Measurements from ENCODE around the gene CCDC137. TPM values are rescaled to one million over a fixed set of nuclear protein-coding genes. Genes with fewer than 3 reads are reported as not detected.

CCDC137 gene
- total RNA-seq, 1 donor from 2014 or later, result 32.1 TPM

DNA sequence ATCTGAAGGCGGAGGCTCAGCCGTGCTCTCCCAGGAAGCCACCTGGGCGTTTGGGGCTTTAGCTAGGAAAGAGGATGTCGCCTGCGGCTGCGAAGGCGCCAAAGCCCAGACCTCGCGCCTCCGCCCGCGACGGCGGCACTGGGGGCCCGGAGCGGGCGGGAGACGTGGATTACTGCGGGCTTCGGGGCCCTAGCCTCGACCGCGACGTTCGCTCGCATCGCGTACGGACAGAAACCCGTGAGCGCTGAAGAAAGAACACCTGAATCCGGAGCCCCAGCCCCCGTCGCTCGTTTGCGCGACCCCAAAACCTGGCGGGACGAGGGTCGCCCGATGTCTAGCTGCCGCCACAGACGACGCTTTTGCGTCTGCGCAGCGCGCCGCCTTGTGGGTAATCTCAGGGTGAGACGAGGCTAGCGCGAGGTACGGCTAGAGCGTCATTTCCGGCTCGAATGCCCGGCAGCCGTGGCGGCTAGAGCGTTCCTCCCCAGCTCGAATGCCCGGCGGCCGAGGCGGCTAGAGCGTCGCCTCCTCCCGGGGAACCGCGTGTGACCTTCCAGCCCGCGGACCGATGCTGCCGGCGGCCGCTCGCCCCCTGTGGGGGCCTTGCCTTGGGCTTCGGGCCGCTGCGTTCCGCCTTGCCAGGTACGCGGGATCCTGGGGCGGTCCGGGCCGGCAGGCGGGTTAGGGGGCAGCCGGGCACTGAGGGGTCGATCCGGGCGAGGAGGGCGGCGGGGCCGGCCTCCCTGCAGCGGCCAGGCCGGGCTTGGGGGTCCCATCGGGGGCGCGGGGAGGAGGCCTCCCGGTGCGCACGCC is 36.6 kb downstream of the CCDC137 start, which contains the start of gene MRPL12:
TSS of gene MRPL12 (plus strand) at position 434 of the 813 bp plus-strand sequence. CDS start at position 569, 135 bp downstream.
- TF ChIP-seq, protein P1, sequence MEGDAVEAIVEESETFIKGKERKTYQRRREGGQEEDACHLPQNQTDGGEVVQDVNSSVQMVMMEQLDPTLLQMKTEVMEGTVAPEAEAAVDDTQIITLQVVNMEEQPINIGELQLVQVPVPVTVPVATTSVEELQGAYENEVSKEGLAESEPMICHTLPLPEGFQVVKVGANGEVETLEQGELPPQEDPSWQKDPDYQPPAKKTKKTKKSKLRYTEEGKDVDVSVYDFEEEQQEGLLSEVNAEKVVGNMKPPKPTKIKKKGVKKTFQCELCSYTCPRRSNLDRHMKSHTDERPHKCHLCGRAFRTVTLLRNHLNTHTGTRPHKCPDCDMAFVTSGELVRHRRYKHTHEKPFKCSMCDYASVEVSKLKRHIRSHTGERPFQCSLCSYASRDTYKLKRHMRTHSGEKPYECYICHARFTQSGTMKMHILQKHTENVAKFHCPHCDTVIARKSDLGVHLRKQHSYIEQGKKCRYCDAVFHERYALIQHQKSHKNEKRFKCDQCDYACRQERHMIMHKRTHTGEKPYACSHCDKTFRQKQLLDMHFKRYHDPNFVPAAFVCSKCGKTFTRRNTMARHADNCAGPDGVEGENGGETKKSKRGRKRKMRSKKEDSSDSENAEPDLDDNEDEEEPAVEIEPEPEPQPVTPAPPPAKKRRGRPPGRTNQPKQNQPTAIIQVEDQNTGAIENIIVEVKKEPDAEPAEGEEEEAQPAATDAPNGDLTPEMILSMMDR (conservative IDR thresholded peaks at IDR 0.05), result peak; percentile 44
- DNase-seq (ENCODE audit: extremely low spot score, unreplicated experiment), result peak; percentile 91
- Mint-ChIP-seq H3K9me3 (no peaks in the 10 kb centered on the region), H3K4me3 (peak within 1 kb of the TSS; percentile 94), H3K27me3 (no peaks in the 10 kb centered on the region), H3K27ac (peak within 1 kb of the TSS; percentile 94), H3K4me1 (ENCODE audit: unreplicated experiment) (peaks cover 4% of the 10 kb centered on the region), H3K36me3 (peaks cover 16% of the 10 kb centered on the region)

DNA sequence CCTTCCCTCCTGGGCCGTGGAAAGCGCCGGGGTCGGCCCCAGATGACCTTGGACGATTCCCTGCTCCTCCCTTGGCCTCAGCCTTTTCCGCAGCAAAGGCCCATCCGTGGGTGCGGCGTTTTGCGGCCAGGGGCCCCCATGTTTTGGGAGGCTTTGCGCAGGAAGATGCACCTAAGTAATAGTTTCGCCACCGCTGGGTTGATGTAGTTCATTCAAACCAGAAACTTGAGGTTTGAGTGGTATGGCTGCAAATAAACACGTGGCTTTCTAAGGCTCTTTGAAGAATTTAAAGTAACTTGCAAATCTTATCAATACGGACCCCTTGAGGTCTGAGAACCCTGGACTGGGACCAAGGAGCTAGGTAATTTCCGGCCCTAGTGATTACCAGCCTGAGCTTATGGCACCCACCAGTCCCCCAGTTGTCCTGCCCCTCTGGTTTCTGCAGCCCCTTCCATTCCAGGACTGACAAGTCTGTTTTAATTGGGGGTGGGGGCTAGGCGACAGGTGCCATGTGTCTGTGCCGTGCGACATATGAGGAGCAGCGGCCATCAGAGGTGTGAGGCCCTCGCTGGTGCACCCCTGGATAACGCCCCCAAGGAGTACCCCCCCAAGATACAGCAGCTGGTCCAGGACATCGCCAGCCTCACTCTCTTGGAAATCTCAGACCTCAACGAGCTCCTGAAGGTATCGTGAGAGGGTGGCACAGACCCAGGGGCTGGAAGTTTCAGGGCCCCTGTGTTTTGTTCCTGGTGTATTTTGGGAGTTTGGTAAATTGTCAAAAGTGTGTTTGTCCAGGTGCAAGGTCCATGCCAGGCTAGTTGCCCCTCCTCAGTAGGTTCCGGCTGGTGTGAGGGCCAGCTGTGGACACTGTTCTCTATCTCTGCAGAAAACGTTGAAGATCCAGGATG is 37.5 kb downstream of the CCDC137 start:
- Mint-ChIP-seq H3K36me3 (peaks cover 10% of the 10 kb centered on the region), H3K4me3 (peak overlapping the region; percentile 85), H3K9me3 (no peaks in the 10 kb centered on the region), H3K27ac (peak overlapping the region; percentile 69), H3K4me1 (ENCODE audit: unreplicated experiment) (peaks cover 4% of the 10 kb centered on the region), H3K27me3 (no peaks in the 10 kb centered on the region)
- TF ChIP-seq, protein P1 (conservative IDR thresholded peaks at IDR 0.05), result no peak
- DNase-seq (ENCODE audit: extremely low spot score, unreplicated experiment), result no peak

DNA sequence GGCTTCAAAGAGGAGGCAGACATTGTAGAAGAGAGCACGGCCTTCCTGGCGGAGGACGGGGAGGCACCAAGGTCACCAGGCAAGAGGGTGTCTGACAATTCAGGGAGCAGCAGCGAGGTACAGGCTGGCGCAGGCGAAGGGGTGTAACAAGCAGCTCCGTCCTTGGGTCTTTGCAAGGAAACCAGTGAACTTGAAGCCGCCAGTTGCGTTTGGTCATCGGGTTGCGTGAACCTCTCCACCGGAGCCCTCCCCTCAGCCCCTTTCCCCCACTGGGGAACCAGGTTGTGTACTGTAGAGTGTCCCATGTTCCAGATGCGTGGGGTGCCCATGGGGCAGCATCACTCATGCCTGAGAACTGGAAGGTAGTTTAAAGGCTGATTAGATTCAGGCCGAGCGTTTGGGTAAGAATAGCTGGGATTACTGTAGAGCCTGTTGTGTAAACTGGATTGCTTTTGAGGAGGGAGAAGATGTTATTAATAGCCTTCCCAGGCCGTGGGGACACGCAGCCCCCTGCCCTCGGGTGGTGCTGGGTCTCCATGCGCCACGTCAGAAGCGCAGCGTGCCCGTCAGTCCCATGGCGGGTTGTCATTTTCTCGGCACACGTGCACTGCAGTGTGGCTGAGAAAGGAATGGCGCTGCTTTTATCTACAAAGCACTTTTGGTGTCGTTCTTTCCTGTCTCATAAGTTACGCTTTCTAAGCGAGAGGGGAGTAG is 39.1 kb downstream of the CCDC137 start:
- TF ChIP-seq, protein P1 (conservative IDR thresholded peaks at IDR 0.05), result no peak
- H3K4me3 Mint-ChIP-seq, result peak overlapping the region; percentile 67
- peaks cover 5% of the 10 kb centered on the region for H3K27me3 Mint-ChIP-seq
- H3K36me3 Mint-ChIP-seq, result peaks cover 8% of the 10 kb centered on the region
- peak overlapping the region; percentile 56 for H3K27ac Mint-ChIP-seq
- peaks cover 5% of the 10 kb centered on the region for H3K4me1 Mint-ChIP-seq (ENCODE audit: unreplicated experiment)
- H3K9me3 Mint-ChIP-seq, result no peaks in the 10 kb centered on the region
- no peak for DNase-seq (ENCODE audit: extremely low spot score, unreplicated experiment)

DNA sequence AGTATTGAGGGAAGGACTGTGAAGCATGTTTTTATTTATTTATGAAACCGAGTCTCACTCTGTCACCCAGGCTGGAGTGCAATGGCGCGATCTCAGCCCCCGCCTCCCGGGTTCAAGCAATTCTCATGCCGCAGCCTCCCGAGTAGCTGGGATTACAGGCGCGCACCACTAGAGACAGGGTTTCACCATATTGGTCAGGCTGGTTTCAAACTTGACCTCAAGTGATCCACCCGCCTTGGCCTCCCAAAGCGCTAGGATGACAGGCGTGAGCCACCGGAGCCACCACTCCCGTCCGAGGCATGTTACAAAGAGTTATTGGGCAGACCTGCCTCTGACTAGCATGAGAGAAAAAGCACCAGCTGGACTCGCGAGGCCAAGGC is 39.7 kb downstream of the CCDC137 start:
- DNase-seq (ENCODE audit: extremely low spot score, unreplicated experiment), result no peak
- Mint-ChIP-seq H3K27me3 (peaks cover 8% of the 10 kb centered on the region), H3K4me3 (peak overlapping the region; percentile 67), H3K9me3 (no peaks in the 10 kb centered on the region), H3K27ac (peak overlapping the region; percentile 56), H3K4me1 (ENCODE audit: unreplicated experiment) (peaks cover 9% of the 10 kb centered on the region), H3K36me3 (peaks cover 8% of the 10 kb centered on the region)
- TF ChIP-seq, protein P1 (conservative IDR thresholded peaks at IDR 0.05), result no peak

Data from type B pancreatic cell (in vitro differentiated cells).